Neural cell (in vitro differentiated cells): Measurements from ENCODE around the gene DPP10. TPM values are rescaled to one million over a fixed set of nuclear protein-coding genes. Genes with fewer than 3 reads are reported as not detected.

Source experiments
- H2AFZ ChIP-seq: fragments of 200-600, 300-800 bp; sonication (generic), shearing (Covaris generic); 2 replicates; pipeline ENCODE4 v1.6.0; 2014; ENCODE audit warnings: low read depth, mild to moderate bottlenecking, antibody characterized with exemption, low read length, moderate library complexity
- H3F3A ChIP-seq: fragments of 200-600 bp; shearing (Covaris generic); 2 replicates; pipeline ENCODE4 v1.6.1; 2016; ENCODE audit warnings: mild to moderate bottlenecking, moderate library complexity, mixed read lengths, antibody characterized with exemption, low read length; ENCODE audit not compliant: insufficient read depth, poor library complexity, severe bottlenecking
- H3K27ac ChIP-seq: fragments of 200-600, 300-800 bp; sonication (generic), shearing (Covaris generic); 2 replicates; pipeline ENCODE4 v1.5.1; 2014; ENCODE audit warnings: mild to moderate bottlenecking, low read length, moderate library complexity
- H3K27me3 ChIP-seq: fragments of 300-800, 200-600 bp; sonication (generic), shearing (Covaris generic); 2 replicates; pipeline ENCODE4 v1.6.0; 2014; ENCODE audit warnings: mild to moderate bottlenecking, low read depth, low read length, moderate library complexity; ENCODE audit not compliant: insufficient read depth
- H3K36me3 ChIP-seq: fragments of 300-800, 200-600 bp; sonication (generic), shearing (Covaris generic); 2 replicates; pipeline ENCODE4 v1.5.1; 2014; ENCODE audit warnings: mild to moderate bottlenecking, antibody characterized with exemption, low read length, moderate library complexity; ENCODE audit not compliant: insufficient read depth
- H3K4me2 ChIP-seq: fragments of 300-800, 200-600 bp; sonication (generic), shearing (Covaris generic); 2 replicates; pipeline ENCODE4 v1.6.0; 2014; ENCODE audit warnings: mild to moderate bottlenecking, low read length
- H3K4me3 ChIP-seq: fragments of 300-800, 200-600 bp; sonication (generic), shearing (Covaris generic); 2 replicates; pipeline ENCODE4 v1.5.1; 2014; ENCODE audit warnings: mild to moderate bottlenecking, low read length, moderate library complexity
- H3K79me2 ChIP-seq: fragments of 200-600 bp; shearing (Covaris generic); replicated peaks from 2 replicates; pipeline ENCODE4 v1.6.0; 2014; ENCODE audit warnings: mild to moderate bottlenecking, low read length, moderate library complexity; ENCODE audit not compliant: insufficient read depth
- H3K9ac ChIP-seq: fragments of 300-800, 200-600 bp; sonication (generic), shearing (Covaris generic); 2 replicates; pipeline ENCODE4 v1.6.1; 2016; ENCODE audit warnings: mild to moderate bottlenecking, low read length, mixed read lengths
- H3K9me2 ChIP-seq: fragments of 200-600 bp; shearing (Covaris generic); 2 replicates; pipeline ENCODE4 v1.6.1; 2016; ENCODE audit warnings: mild to moderate bottlenecking, low read length, mixed read lengths; ENCODE audit not compliant: insufficient read depth
- H3K9me3 ChIP-seq: fragments of 200-600, 300-800 bp; sonication (generic), shearing (Covaris generic); 2 replicates; pipeline ENCODE4 v1.6.1; 2016; ENCODE audit warnings: mild to moderate bottlenecking, mixed run types, low read length, moderate library complexity, mixed read lengths
- H4K20me1 ChIP-seq: fragments of 200-600 bp; shearing (Covaris generic); 2 replicates; pipeline ENCODE4 v1.6.1; 2016; ENCODE audit warnings: mild to moderate bottlenecking, mixed run types; ENCODE audit not compliant: insufficient read depth
- EZH2 ChIP-seq: fragments of 200-600, 300-800 bp; shearing (Covaris generic), sonication (generic); IDR thresholded peaks from 2 replicates; pipeline ENCODE4 v1.6.1; 2014; ENCODE audit warnings: antibody characterized with exemption, low read length, borderline replicate concordance, mild to moderate bottlenecking; ENCODE audit not compliant: insufficient read depth, poor library complexity, severe bottlenecking
- MXI1 ChIP-seq: fragments of 450-650 bp; conservative IDR thresholded peaks from 2 replicates; pipeline ENCODE4 v1.6.1; 2014; ENCODE audit warnings: antibody characterized with exemption, mild to moderate bottlenecking; ENCODE audit not compliant: poor library complexity, severe bottlenecking
- POLR2AphosphoS5 ChIP-seq: IDR thresholded peaks from 2 replicates; pipeline ENCODE4 v1.6.1; 2012
- RAD21 ChIP-seq: fragments of 450-650 bp; conservative IDR thresholded peaks from 2 replicates; pipeline ENCODE4 v1.6.1; 2014; ENCODE audit warnings: antibody characterized with exemption, mild to moderate bottlenecking, moderate library complexity
- SMC3 ChIP-seq: fragments of 450-650 bp; conservative IDR thresholded peaks from 2 replicates; pipeline ENCODE4 v1.6.1; 2014; ENCODE audit warnings: antibody characterized with exemption, mild to moderate bottlenecking, moderate library complexity; ENCODE audit not compliant: poor library complexity
- TAF1 ChIP-seq: IDR thresholded peaks from 2 replicates; pipeline ENCODE4 v1.6.1; 2012; ENCODE audit warnings: low read depth
- polyA plus RNA-seq: library from polyadenylated mRNA; depleted of rRNA; stranded (reverse); fragments of >200 nt; gene quantifications from 2 replicates; pipeline ENCODE4 v1.2.3, GENCODE V29; 2014
- small RNA-seq, 3 experiments: library from RNA; depleted of rRNA; stranded (forward); fragments of <200 nt; gene quantifications; one replicate each; pipeline ENCODE3, GENCODE V24; 2012
- TF ChIP-seq, protein P1 (sequence below): IDR thresholded peaks from 2 replicates; pipeline ENCODE4 v1.6.1; 2012; ENCODE audit warnings: borderline replicate concordance

The DPP10 gene
- polyA plus RNA-seq, 1 donor from 2014 or later, result 13.9 TPM

- Histone ChIP-seq H3K27ac (no peak overlapping the region), H4K20me1 (no peaks in the 10 kb centered on the region), H3K4me3 (no peak overlapping the region), H3K27me3 (no peaks in the 10 kb centered on the region), H2AFZ (no peak overlapping the region), H3K9ac (no peak overlapping the region), H3K9me3 (no peaks in the 10 kb centered on the region), H3F3A (no peaks in the 10 kb centered on the region), H3K36me3 (no peaks in the 10 kb centered on the region), H3K9me2 (no peaks in the 10 kb centered on the region), H3K79me2 (no peaks in the 10 kb centered on the region), H3K4me2 (no peak overlapping the region)
- no peak for TF ChIP-seq POLR2AphosphoS5
- TF ChIP-seq TAF1, result no peak
- no peak for TF ChIP-seq MXI1
- TF ChIP-seq, protein P1, sequence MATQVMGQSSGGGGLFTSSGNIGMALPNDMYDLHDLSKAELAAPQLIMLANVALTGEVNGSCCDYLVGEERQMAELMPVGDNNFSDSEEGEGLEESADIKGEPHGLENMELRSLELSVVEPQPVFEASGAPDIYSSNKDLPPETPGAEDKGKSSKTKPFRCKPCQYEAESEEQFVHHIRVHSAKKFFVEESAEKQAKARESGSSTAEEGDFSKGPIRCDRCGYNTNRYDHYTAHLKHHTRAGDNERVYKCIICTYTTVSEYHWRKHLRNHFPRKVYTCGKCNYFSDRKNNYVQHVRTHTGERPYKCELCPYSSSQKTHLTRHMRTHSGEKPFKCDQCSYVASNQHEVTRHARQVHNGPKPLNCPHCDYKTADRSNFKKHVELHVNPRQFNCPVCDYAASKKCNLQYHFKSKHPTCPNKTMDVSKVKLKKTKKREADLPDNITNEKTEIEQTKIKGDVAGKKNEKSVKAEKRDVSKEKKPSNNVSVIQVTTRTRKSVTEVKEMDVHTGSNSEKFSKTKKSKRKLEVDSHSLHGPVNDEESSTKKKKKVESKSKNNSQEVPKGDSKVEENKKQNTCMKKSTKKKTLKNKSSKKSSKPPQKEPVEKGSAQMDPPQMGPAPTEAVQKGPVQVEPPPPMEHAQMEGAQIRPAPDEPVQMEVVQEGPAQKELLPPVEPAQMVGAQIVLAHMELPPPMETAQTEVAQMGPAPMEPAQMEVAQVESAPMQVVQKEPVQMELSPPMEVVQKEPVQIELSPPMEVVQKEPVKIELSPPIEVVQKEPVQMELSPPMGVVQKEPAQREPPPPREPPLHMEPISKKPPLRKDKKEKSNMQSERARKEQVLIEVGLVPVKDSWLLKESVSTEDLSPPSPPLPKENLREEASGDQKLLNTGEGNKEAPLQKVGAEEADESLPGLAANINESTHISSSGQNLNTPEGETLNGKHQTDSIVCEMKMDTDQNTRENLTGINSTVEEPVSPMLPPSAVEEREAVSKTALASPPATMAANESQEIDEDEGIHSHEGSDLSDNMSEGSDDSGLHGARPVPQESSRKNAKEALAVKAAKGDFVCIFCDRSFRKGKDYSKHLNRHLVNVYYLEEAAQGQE, result no peak
- no peak for TF ChIP-seq EZH2
- no peak for TF ChIP-seq RAD21
- TF ChIP-seq SMC3, result no peak
These were observed 1444.9 kb downstream of the DPP10 start for GRCh38 chr2:115887209-115887776.

Small RNA genes lying within 50 kb of the gene (small RNA-seq; reads per million reads assigned to genes)
- gene RNU2-41P, result 0 to 6.9 (median 0.45) reads per million in 3 experiments
